PC-9 (cell line): Measurements from ENCODE around the gene TAS2R13. TPM values are rescaled to one million over a fixed set of nuclear protein-coding genes. Genes with fewer than 3 reads are reported as not detected.

Experiments used
- BruUV-seq: library from RNA; stranded (reverse); fragments of 400-500 nt; replicated peaks from 2 replicates; lab custom pipeline; 2021; lab: Mats Ljungman, UMichigan
- CTCF ChIA-PET: fragments of 300-600 bp; sonication (Branson Sonifier 250); formaldehyde crosslinking; loops from one replicate; lab custom pipeline; 2022; ENCODE audit warnings: antibody characterized with exemption; lab: Charles Lee
- POLR2A ChIA-PET: fragments of 300-600 bp; sonication (Branson Sonifier 250); formaldehyde crosslinking; loops from one replicate; lab custom pipeline; 2022; ENCODE audit warnings: antibody characterized with exemption; ENCODE audit not compliant: unreplicated experiment; lab: Charles Lee
- DNase-seq, 2 experiments: peaks; one replicate each; pipeline versions ENCODE4 v3.0.0 to v3.0.0-alpha.2; 2015 to 2022; ENCODE audit warnings: mixed read lengths in 1 of 2
- H2AFZ ChIP-seq: fragments of 200-600 bp; sonication (generic); 2 replicates; pipeline ENCODE4 v1.8.1; 2017; ENCODE audit warnings: antibody characterized with exemption
- H3F3A ChIP-seq: fragments of 200-600 bp; sonication (generic); 2 replicates; pipeline ENCODE4 v1.8.1; 2017; ENCODE audit warnings: antibody characterized with exemption, mild to moderate bottlenecking, low read depth; ENCODE audit not compliant: insufficient read depth
- H3K27ac ChIP-seq: fragments of 200-600 bp; sonication (generic); 2 replicates; pipeline ENCODE4 v1.6.1; 2016; ENCODE audit warnings: mixed run types
- H3K27me3 ChIP-seq: fragments of 200-600 bp; sonication (generic); 2 replicates; pipeline ENCODE4 v1.6.1; 2016; ENCODE audit warnings: low read depth, mixed run types; ENCODE audit not compliant: insufficient read depth
- H3K36me3 ChIP-seq: fragments of 200-600 bp; sonication (generic); 2 replicates; pipeline ENCODE4 v1.6.1; 2016; ENCODE audit warnings: low read depth, mixed run types
- H3K4me1 ChIP-seq: fragments of 200-600 bp; sonication (generic); replicated peaks from 2 replicates; pipeline ENCODE4 v1.6.1; 2016; ENCODE audit warnings: mixed run types; ENCODE audit not compliant: insufficient read depth
- H3K4me2 ChIP-seq: fragments of 200-600 bp; sonication (generic); 2 replicates; pipeline ENCODE4 v1.6.1; 2017; ENCODE audit warnings: mixed run types
- H3K4me3 ChIP-seq: fragments of 200-600 bp; sonication (generic); 2 replicates; pipeline ENCODE4 v1.6.1; 2016; ENCODE audit warnings: mixed run types
- H3K79me2 ChIP-seq: fragments of 200-600 bp; sonication (generic); 2 replicates; pipeline ENCODE4 v1.6.1; 2017; ENCODE audit warnings: low read depth, mixed run types
- H3K9me2 ChIP-seq: fragments of 200-600 bp; sonication (generic); 2 replicates; pipeline ENCODE4 v1.8.1; 2017; ENCODE audit warnings: mild to moderate bottlenecking; ENCODE audit not compliant: insufficient read depth
- H3K9me3 ChIP-seq: fragments of 200-600 bp; sonication (generic); 2 replicates; pipeline ENCODE4 v1.8.1; 2016; ENCODE audit warnings: low read depth; ENCODE audit not compliant: insufficient read depth
- H4K20me1 ChIP-seq: fragments of 200-600 bp; sonication (generic); 2 replicates; pipeline ENCODE4 v1.8.1; 2017; ENCODE audit not compliant: insufficient read depth
- EZH2 ChIP-seq: fragments of 200-600 bp; sonication (generic); IDR thresholded peaks from 2 replicates; pipeline ENCODE4 v1.8.0; 2017; ENCODE audit warnings: antibody characterized with exemption, low read depth
- intact Hi-C: fragments of 100-400 bp; cut with micrococcal nuclease; formaldehyde crosslinking; loops from one replicate; pipeline ENCODE4 v1.10.0; 2022; ENCODE audit not compliant: unreplicated experiment
- total RNA-seq: library from RNA; stranded (reverse); gene quantifications from 2 replicates; pipeline ENCODE4 v1.2.3, GENCODE V29; 2021
- TF ChIP-seq, protein P1 (sequence below): fragments of 200-600 bp; sonication (generic); conservative IDR thresholded peaks from 2 replicates; pipeline ENCODE4 v1.6.1; 2017; ENCODE audit warnings: mixed run types, antibody characterized with exemption, mild to moderate bottlenecking, moderate library complexity

The TAS2R13 gene
- total RNA-seq, 1 experiment from 2014 or later, result 2.6 TPM

DNA sequence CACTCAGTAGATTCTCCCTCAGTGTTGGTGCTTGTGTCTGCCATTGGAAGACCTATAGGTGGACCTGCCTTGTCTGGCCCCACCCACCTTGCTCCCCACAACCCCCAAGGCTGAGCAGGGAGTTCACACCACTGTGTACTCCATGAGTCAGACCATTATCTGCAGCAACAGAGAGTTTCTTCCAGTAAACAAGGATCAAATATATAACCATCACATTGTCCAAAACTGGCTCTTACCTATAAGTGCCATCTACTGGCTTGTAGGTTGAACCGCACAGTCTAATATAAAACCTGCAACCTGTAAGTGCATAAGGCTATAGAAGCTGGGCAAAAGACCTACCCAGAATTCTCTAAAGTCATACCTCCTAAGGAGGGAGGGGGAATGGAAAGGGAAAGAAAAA lies 7.9 kb downstream of the TAS2R13 start:
- H3K4me1 ChIP-seq, result no peaks in the 10 kb centered on the region
- no peaks in the 10 kb centered on the region for H3K9me2 ChIP-seq
- no peak overlapping the region for H3K4me3 ChIP-seq
- intact Hi-C loops, result no loop called here
- H3K27ac ChIP-seq, result no peak overlapping the region
- H3K9me3 ChIP-seq, result no peaks in the 10 kb centered on the region
- POLR2A ChIA-PET, result no interaction called here
- no peak overlapping the region for H2AFZ ChIP-seq
- H3K27me3 ChIP-seq, result no peaks in the 10 kb centered on the region
- no peak for DNase-seq
- H3K4me2 ChIP-seq, result no peak overlapping the region
- H3K79me2 ChIP-seq, result no peaks in the 10 kb centered on the region
- no peaks in the 10 kb centered on the region; the same call in 1 of the 2 replicates for H3K36me3 ChIP-seq
- BruUV-seq, result no TSS peak
- CTCF ChIA-PET, result no interaction called here
- TF ChIP-seq, protein P1, sequence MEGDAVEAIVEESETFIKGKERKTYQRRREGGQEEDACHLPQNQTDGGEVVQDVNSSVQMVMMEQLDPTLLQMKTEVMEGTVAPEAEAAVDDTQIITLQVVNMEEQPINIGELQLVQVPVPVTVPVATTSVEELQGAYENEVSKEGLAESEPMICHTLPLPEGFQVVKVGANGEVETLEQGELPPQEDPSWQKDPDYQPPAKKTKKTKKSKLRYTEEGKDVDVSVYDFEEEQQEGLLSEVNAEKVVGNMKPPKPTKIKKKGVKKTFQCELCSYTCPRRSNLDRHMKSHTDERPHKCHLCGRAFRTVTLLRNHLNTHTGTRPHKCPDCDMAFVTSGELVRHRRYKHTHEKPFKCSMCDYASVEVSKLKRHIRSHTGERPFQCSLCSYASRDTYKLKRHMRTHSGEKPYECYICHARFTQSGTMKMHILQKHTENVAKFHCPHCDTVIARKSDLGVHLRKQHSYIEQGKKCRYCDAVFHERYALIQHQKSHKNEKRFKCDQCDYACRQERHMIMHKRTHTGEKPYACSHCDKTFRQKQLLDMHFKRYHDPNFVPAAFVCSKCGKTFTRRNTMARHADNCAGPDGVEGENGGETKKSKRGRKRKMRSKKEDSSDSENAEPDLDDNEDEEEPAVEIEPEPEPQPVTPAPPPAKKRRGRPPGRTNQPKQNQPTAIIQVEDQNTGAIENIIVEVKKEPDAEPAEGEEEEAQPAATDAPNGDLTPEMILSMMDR, result no peak; the same call in 1 of the 2 replicates
- no peak for TF ChIP-seq EZH2
- 0 out of 2 replicates have a peak, but pooled peaks cover 4% of the 10 kb centered on the region for H4K20me1 ChIP-seq
- no peaks in the 10 kb centered on the region for H3F3A ChIP-seq

DNA sequence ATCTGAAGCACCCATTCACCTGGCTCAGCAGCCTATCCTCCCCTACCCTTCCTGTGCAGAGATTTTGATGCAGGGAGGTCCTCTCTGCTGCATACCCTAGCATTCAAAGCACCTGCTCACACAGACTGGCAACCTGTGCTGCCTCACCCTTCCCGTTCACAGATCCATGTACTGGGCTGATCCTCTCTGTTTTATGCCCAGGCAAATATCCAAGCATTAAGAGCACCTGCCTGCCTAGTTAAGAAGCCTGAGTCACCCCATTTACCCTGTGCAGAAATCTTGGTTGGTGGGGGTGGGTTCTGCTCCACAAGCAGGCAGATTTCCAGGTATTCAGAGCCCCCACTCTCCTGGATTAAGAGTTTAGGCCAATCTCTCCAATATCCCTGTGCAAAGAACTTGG lies 8.4 kb downstream of the TAS2R13 start:
- intact Hi-C loops, result no loop called here
- no peak overlapping the region for H3K4me3 ChIP-seq
- H3K4me2 ChIP-seq, result no peak overlapping the region
- DNase-seq, result no peak
- H3K27ac ChIP-seq, result no peak overlapping the region
- no TSS peak for BruUV-seq
- CTCF ChIA-PET, result no interaction called here
- H3K9me3 ChIP-seq, result no peaks in the 10 kb centered on the region
- no peaks in the 10 kb centered on the region for H3K27me3 ChIP-seq
- H3K9me2 ChIP-seq, result no peaks in the 10 kb centered on the region
- no peaks in the 10 kb centered on the region for H3K79me2 ChIP-seq
- POLR2A ChIA-PET, result no interaction called here
- TF ChIP-seq EZH2, result no peak
- H3F3A ChIP-seq, result no peaks in the 10 kb centered on the region
- no peak overlapping the region for H2AFZ ChIP-seq
- 0 out of 2 replicates have a peak, but pooled peaks cover 4% of the 10 kb centered on the region for H4K20me1 ChIP-seq
- no peaks in the 10 kb centered on the region; the same call in 1 of the 2 replicates for H3K36me3 ChIP-seq
- no peaks in the 10 kb centered on the region for H3K4me1 ChIP-seq

DNA sequence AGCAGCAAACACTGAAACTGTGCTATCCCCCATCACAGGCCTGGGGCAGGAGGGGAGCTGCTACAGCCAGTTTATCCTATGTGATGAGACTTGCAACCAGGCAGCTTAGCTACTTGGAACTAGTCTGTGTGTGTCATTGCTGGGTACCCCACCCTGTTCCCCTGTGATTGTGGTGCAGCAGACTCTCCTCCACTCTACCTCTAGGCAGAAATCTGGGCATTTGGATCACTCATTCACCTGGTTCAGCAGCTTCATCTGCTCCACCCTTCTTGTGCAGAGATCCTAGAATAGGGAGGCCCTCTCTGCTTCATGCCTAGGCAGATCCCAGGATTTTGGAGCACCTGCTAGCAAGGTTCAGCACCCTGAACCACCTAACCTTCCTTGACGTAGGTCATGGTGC lies 8.8 kb downstream of the TAS2R13 start:
- Histone ChIP-seq H3K36me3 (no peaks in the 10 kb centered on the region; the same call in 1 of the 2 replicates), H3F3A (no peaks in the 10 kb centered on the region), H2AFZ (no peak overlapping the region), H3K27ac (no peak overlapping the region), H3K9me2 (no peaks in the 10 kb centered on the region), H3K4me1 (no peaks in the 10 kb centered on the region), H4K20me1 (0 out of 2 replicates have a peak, but pooled peaks cover 4% of the 10 kb centered on the region), H3K4me3 (no peak overlapping the region), H3K4me2 (no peak overlapping the region), H3K79me2 (no peaks in the 10 kb centered on the region), H3K27me3 (no peaks in the 10 kb centered on the region), H3K9me3 (no peaks in the 10 kb centered on the region)
- intact Hi-C loops, result no loop called here
- no TSS peak for BruUV-seq
- no peak for DNase-seq
- ChIA-PET CTCF (no interaction called here), POLR2A (interaction anchor here (0.6 kb wide), 1 partner anchor 53 kb away, joined by 4 read pairs; no protein-coding TSS in a partner anchor)
- TF ChIP-seq, protein P1, result no peak
- TF ChIP-seq EZH2, result no peak

DNA sequence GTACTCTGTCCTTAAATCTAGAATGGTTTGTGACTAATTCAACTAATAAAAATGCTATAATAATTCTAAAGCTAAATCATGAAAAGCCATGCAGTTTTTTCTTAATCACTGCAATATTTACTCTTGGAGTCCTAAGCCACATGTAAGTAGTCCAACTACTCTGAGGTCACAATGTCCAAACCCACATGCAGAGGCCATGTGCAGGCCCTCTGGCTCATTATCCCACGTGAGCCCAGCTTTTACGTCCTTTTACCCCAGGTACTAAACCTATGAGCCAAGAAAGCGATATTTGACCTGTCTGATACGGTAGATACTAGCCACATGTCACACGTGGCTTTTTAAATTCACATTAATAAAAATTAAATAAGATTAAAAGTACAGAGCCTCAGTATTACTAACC lies 12.5 kb downstream of the TAS2R13 start:
- no peak for TF ChIP-seq EZH2
- TF ChIP-seq, protein P1, result no peak
- H3K27ac ChIP-seq, result no peak overlapping the region
- ChIA-PET POLR2A (no interaction called here), CTCF (no interaction called here)
- no peaks in the 10 kb centered on the region for H3K9me2 ChIP-seq
- no peak overlapping the region for H3K4me3 ChIP-seq
- H3K79me2 ChIP-seq, result no peaks in the 10 kb centered on the region
- H4K20me1 ChIP-seq, result no peaks in the 10 kb centered on the region
- H3K9me3 ChIP-seq, result no peaks in the 10 kb centered on the region
- BruUV-seq, result no TSS peak
- no peaks in the 10 kb centered on the region for H3K4me1 ChIP-seq
- H3F3A ChIP-seq, result no peaks in the 10 kb centered on the region
- no peak overlapping the region for H2AFZ ChIP-seq
- intact Hi-C loops, result no loop called here
- H3K4me2 ChIP-seq, result no peak overlapping the region
- DNase-seq, result no peak
- no peaks in the 10 kb centered on the region for H3K27me3 ChIP-seq
- H3K36me3 ChIP-seq, result no peaks in the 10 kb centered on the region; the same call in 1 of the 2 replicates
